NCI-H1048 (cell line): ENCODE results near the gene PLXNC1.
A peak's percentile ranks its signal among the peaks of the same experiment; 100 is the strongest.

Source experiments
- DNase-seq: peaks from one replicate; lab custom pipeline; 2025; lab: John Stamatoyannopoulos, UW

Gene PLXNC1

DNA sequence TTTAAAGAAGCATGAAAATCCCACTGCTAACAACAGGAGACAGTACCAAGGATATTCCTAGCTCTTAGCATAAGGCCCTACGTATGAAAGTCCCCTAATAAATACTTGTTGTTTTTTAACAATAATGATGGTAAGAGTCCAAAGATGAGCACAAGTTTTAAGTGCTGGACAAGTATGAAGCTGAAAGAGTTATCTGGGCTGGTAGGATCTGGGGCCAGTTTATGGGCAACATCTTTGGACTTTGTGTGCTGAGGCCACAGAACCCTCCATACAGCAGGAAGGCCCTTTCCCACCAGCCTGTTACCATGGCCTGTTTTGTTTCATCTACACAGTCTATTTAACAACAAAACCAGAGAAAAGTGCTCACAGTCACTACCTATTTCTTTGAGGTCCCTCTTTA is 12.5 kb upstream of the PLXNC1 start:
- DNase-seq, result no peak

- DNase-seq, result no peak
Observed at GRCh38 chr12:94139816-94140215, 8.6 kb upstream of the PLXNC1 start.

- DNase-seq, result no peak
Observed at GRCh38 chr12:94140556-94140955, 7.8 kb upstream of the PLXNC1 start.

DNA sequence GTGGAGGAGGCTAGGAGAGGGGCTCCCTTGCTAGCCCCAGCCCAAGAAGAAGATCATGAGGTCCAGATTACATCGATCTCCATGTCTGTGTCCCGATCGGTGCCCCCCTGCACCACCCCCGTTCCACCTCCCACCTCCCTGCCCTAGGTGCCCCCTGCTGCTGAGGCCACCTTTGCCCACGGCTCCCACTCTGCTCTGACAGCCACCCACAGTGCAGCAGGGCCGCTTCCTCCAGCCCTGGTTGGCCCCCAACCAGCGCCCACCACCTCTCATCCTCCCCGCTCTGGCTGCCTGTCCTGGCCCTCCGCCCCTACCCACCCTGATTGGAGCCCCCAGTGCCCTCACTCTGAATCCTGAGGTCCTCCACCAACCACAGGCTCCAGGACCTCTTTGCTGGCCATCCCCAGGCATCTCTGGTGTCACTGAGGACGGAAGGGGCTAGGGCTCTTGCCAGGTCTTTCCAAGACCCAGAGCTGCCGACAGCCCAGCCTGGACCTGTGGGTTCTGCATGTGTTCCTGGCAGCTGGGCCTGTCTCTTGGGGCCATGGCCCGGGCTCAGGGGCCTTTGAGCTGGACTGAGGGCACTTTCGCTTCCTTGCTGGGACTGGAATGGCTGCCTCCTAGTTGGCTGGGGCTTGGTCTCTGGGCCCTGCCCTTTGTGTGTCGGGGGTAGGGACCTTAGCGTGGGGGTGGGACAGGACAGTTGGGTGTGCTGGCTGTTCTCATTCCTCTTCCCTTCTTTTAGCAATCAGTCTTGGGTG is 7.2 kb upstream of the PLXNC1 start:
- DNase-seq, result no peak

- no peak for DNase-seq
Observed at GRCh38 chr12:94141892-94142291, 6.5 kb upstream of the PLXNC1 start.

DNA sequence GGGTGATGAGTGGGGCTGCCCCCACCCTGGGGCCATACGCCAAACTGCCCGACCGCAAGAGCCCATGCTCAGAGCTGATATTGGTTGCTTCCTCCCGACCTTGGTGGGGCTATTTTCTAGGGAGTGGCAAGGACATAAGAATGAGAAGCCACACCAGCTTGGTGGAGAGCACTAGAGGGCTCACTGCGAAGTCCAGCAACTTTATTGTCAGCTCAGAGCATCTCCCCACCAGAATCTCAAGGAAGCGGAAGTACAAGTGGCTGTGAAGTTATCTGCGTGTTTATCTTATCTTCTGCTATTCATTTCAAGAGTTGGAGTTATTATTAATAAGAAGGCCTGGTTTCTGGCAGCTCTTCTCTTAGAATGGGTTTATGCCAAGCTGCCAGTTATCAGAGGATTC is 4.9 kb upstream of the PLXNC1 start:
- no peak for DNase-seq

DNA sequence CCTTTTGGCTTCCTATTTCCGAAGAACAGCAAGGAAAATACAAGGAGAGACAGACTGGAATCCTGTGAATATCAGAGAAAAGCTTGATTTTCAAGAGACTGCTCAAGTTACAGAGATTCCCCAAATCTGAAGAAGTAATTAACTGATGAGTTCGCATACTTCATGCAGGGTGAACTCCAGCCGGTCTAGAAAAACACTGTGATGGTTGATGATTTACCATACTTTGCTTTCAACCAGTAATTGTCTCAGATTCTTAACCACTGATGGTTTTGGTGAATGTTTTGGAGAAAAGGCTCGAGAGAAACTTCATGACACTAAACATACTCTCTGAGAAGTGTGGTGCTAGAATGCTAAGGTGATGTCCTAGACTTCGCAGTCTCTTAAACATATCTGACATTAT is 4.4 kb upstream of the PLXNC1 start:
- DNase-seq, result no peak

DNA sequence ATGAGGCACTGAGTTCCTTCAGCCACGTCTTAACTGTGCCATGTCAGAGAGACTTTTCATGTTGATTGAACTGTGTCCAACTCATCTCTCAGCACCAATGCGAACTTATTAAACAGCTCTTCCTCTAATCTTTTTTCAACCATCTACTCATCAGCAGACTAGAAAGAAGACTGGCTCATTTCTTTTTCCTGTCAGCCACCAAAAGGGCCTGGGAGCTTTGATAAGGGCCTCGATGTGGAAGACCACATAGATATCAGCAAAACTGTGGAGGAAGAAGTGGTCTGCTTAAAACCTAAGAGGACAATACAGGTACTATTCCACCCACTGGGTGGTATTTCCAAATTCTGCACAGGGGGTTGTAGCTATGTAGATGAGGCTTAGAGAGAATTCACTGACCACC is 3.6 kb upstream of the PLXNC1 start:
- DNase-seq, result no peak

DNA sequence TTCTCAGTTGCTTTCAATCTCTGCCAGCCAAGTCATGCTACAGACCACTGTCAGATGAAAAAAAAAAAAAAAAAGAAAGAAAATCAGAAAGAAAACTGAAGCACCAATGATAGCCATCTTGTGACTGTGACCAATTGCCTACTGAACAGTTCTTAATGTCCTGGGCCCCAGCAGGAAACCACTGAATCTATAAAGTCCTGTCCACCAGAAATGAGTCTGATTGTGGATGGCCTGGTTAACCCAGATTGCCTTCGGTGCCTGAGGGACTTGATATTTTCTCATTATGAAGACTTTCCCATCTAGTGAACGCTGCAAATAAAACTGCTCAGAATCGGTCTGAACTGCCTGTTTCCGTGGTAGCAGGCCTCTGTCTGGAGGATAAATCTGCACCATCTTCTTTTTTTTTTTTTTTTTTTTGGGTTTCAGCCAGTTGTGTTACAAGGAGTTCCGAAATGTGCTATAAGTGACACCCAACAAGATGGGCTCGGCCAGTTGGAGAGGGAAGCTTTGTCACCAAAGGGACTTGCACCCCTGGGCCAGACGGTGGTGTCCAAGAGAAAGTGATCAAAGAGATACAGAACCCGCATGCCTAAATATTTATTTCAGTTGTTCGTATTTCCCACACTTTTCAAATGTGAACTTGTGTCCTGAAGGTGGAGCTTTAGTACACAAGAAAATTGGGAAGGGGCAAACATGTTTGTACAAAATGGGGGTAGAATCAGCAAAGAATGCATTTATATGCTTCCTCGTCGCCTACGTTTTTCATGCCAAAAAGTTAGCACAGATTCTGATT is 3.0 kb upstream of the PLXNC1 start:
- DNase-seq, result no peak

GRCh38 chr12:94146166-94146936 is 2.0 kb upstream of the PLXNC1 start:
- DNase-seq, result no peak

DNA sequence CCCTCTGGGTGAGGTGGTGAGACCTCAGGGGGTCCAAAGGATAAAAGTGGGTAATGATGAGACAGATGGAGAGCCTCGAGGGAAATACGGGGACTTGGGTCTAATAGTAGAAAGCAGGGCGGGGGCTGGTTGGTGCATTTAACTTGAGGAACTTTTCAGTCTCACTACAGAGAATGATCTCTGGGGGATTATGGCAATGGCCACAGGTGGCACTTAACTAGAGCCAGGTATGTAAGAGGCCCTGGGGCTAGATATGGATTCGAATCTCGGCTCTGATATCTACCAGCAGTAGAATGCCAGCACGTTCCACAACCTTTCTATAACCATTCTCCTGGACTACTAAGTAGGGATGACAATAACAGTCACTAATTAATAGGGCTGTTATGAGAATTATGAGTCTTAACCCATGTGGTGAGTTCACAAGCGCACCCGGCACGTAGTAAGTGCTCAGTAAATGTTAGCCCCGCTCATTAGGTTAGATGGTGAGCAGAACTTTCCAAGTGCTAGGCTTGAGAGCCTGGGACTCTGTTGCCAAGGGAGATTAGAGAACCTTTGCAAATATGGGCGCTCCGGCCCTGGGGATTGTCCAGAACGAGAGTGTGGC is 888 bp upstream of the PLXNC1 start:
- no peak for DNase-seq

- DNase-seq, result peak; percentile 13
Observed at GRCh38 chr12:94148739-94149118, 352 bp downstream of the PLXNC1 start.

DNA sequence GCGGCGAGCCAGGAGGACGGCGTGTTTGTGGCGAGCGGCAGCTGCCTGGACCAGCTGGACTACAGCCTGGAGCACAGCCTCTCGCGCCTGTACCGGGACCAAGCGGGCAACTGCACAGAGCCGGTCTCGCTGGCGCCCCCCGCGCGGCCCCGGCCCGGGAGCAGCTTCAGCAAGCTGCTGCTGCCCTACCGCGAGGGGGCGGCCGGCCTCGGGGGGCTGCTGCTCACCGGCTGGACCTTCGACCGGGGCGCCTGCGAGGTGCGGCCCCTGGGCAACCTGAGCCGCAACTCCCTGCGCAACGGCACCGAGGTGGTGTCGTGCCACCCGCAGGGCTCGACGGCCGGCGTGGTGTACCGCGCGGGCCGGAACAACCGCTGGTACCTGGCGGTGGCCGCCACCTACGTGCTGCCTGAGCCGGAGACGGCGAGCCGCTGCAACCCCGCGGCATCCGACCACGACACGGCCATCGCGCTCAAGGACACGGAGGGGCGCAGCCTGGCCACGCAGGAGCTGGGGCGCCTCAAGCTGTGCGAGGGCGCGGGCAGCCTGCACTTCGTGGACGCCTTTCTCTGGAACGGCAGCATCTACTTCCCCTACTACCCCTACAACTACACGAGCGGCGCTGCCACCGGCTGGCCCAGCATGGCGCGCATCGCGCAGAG is 873 bp downstream of the PLXNC1 start:
- DNase-seq, result no peak

- no peak for DNase-seq
Observed at GRCh38 chr12:94149781-94150239, 1.4 kb downstream of the PLXNC1 start.

GRCh38 chr12:94150240-94151121 is 2.1 kb downstream of the PLXNC1 start:
- DNase-seq, result no peak

DNA sequence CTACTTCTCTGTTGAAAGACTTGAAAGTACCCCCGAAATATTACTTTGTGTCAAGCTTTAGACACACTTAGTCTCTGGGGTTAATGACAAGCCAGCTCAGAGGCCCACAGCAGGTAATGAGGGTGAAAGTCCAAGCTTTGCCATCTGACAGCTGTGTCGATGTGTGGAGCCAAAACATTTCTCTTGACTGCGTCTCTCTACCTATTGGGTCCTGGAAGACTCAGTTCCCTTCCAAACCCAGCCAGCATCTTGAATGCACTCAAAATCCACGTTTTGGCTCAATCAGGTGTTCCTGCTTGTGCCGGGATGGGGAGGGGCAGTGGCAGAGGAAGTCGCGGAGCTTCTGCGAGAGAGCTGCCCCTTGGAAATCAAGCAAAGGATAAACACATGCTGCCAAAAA is 3.2 kb downstream of the PLXNC1 start:
- no peak for DNase-seq

DNA sequence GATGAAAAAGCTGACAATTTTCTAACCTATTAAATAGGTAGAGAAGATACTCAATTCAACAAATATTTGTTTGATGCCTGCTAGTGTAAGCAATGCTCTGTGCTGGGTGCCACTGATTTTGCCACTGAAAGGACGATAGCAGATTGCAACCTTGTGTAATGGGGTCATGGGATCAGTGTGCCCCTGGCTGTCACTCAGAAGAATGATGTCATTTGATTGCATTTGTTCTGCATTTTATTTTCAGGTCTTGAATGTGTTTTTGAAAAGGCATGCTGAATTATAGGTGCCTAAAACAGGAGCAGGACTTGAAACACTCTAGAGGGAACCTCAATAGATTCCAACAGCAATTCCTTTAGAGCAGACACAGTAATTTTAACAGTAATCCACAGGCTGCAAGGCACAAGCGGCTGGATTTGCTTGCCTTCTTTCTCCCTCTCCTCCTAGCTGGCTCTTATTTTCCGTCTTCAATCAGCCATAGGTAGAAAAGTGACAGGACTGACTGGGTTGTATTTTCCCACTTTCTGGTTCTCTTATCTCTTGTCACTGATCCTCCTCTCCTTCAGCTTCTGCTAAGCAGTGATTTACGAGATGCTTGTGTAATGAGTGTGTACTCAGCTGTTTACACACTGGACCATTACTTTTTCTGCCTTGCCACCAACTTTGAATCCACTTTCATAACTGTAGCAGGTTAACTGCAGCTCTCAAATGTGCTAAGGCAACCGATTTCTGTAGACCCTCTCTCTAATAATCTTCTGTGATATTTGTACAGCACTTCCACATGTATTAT is 4.1 kb downstream of the PLXNC1 start:
- no peak for DNase-seq

- no peak for DNase-seq
Observed at GRCh38 chr12:94157181-94157580, 8.8 kb downstream of the PLXNC1 start.

DNA sequence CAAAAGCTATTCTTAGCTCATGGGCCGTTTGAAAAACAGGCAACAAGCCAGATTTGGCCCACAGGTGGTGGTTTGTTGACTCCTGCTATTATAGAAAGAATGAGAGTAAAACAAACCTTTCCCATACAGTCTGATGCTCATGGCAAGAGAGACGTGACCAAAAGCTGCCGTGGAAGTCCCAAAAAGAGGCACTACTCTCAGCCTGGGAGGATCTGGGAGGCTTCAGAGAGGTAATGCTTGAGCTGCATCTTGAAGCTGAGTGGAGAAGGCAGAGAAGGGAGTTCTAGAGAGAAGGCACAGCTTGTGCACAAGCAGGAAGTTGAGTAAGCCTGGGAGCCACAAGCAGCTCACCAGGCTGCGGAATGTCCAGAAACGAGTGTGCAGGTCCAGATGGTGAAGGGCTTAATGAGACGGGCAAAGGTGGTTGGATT is 9.6 kb downstream of the PLXNC1 start:
- no peak for DNase-seq

- DNase-seq, result no peak
Observed at GRCh38 chr12:94158666-94159065, 10.3 kb downstream of the PLXNC1 start.
